Measurements from ENCODE around the gene CACNA1I.

GRCh38 chr22:39577366-39577765 is 6.8 kb downstream of the CACNA1I start:
- TF ChIP-seq CTCF (IDR thresholded peaks at IDR 0.05), result no peak
- no peak for TF ChIP-seq YY1 (IDR thresholded peaks at IDR 0.05; ENCODE audit: low read depth)
- no peak for TF ChIP-seq REST (IDR thresholded peaks at IDR 0.05; ENCODE audit: low read depth, low read length)
- TF ChIP-seq ELF1 (IDR thresholded peaks at IDR 0.05), result no peak
- TF ChIP-seq RFX5 (IDR thresholded peaks at IDR 0.05; ENCODE audit: low read length), result no peak
- TF ChIP-seq POLR2AphosphoS5 (IDR thresholded peaks at IDR 0.05; ENCODE audit: low read depth, low read length), result no peak
- no peak for TF ChIP-seq CHD2 (IDR thresholded peaks at IDR 0.05; ENCODE audit: low read length, partially characterized antibody)
- no peak for TF ChIP-seq JUND (IDR thresholded peaks at IDR 0.05)
- no peak for TF ChIP-seq TAF1 (IDR thresholded peaks at IDR 0.05; ENCODE audit: borderline replicate concordance, low read depth, low read length)
- TF ChIP-seq SMC3 (IDR thresholded peaks at IDR 0.05; ENCODE audit: low read depth, low read length), result no peak
- no peak for TF ChIP-seq MAX (IDR thresholded peaks at IDR 0.05; ENCODE audit: low read depth)
- TF ChIP-seq MXI1 (IDR thresholded peaks at IDR 0.05; ENCODE audit: low read depth, low read length), result no peak
- no peak for TF ChIP-seq TEAD4 (IDR thresholded peaks at IDR 0.05; ENCODE audit: borderline replicate concordance, insufficient read depth)
- TF ChIP-seq NRF1 (IDR thresholded peaks at IDR 0.05; ENCODE audit: low read depth, low read length), result no peak

Data from SK-N-SH (cell line).